Sigmoid colon (tissue), 4 donors: ENCODE results near the gene C10orf62.
"Not testable (repeated sequence)": the region's sequence is repeated elsewhere in the genome, so short reads cannot be mapped to it uniquely, and the experiment has no call there.

Experiments used
- EP300 ChIP-seq, 4 donors: sonication (generic); formaldehyde crosslinking; IDR thresholded peaks; one replicate each; pipeline ENCODE4 v1.6.1; 2017; ENCODE audit warnings: antibody characterized with exemption in 4 of 4
- POLR2A ChIP-seq, 2 donors: fragments of 450-650 bp; IDR thresholded peaks; one replicate each; pipeline ENCODE4 v1.6.1; 2016; ENCODE audit warnings: antibody characterized with exemption in 2 of 2, mild to moderate bottlenecking in 2 of 2, moderate library complexity in 2 of 2
- POLR2AphosphoS5 ChIP-seq, 4 donors: sonication (generic); formaldehyde crosslinking; IDR thresholded peaks; one replicate each; pipeline ENCODE4 v1.6.1; 2017; ENCODE audit warnings: antibody characterized with exemption in 4 of 4
- TF ChIP-seq, protein P1 (sequence below), 4 experiments: fragments of 450-650 bp in 3 of 4; fragments of 200-600 bp in 1 of 4; IDR thresholded peaks; one replicate each; pipeline ENCODE4 v1.5.1; 2016 to 2019; ENCODE audit warnings: antibody characterized with exemption in 4 of 4, mild to moderate bottlenecking in 3 of 4, moderate library complexity in 2 of 4

- TF ChIP-seq, protein P1, sequence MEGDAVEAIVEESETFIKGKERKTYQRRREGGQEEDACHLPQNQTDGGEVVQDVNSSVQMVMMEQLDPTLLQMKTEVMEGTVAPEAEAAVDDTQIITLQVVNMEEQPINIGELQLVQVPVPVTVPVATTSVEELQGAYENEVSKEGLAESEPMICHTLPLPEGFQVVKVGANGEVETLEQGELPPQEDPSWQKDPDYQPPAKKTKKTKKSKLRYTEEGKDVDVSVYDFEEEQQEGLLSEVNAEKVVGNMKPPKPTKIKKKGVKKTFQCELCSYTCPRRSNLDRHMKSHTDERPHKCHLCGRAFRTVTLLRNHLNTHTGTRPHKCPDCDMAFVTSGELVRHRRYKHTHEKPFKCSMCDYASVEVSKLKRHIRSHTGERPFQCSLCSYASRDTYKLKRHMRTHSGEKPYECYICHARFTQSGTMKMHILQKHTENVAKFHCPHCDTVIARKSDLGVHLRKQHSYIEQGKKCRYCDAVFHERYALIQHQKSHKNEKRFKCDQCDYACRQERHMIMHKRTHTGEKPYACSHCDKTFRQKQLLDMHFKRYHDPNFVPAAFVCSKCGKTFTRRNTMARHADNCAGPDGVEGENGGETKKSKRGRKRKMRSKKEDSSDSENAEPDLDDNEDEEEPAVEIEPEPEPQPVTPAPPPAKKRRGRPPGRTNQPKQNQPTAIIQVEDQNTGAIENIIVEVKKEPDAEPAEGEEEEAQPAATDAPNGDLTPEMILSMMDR (IDR thresholded peaks at IDR 0.05), result not testable (repeated sequence)
- TF ChIP-seq POLR2AphosphoS5, EP300, POLR2A (IDR thresholded peaks at IDR 0.05): not testable (repeated sequence)
These were observed 49.6 kb downstream of the C10orf62 start for GRCh38 chr10:97639090-97639489.
